Esophagus squamous epithelium (tissue), 4 donors: ENCODE measurements around the gene TTC32.

Experiments
- POLR2A ChIP-seq, 4 donors: fragments of 450-650 bp; IDR thresholded peaks; one replicate each; pipeline ENCODE4 v1.6.1; 2017; ENCODE audit warnings: antibody characterized with exemption in 4 of 4, mild to moderate bottlenecking in 4 of 4, moderate library complexity in 3 of 4
- TF ChIP-seq, protein P1 (sequence below), 6 experiments: fragments of 450-650 bp in 4 of 6; fragments of 200-600 bp in 2 of 6; sonication (generic) in 2 of 6; IDR thresholded peaks; one replicate each; pipeline ENCODE4 v1.5.1; 2016 to 2019; ENCODE audit warnings: antibody characterized with exemption in 6 of 6, mild to moderate bottlenecking in 4 of 6, moderate library complexity in 4 of 6

DNA sequence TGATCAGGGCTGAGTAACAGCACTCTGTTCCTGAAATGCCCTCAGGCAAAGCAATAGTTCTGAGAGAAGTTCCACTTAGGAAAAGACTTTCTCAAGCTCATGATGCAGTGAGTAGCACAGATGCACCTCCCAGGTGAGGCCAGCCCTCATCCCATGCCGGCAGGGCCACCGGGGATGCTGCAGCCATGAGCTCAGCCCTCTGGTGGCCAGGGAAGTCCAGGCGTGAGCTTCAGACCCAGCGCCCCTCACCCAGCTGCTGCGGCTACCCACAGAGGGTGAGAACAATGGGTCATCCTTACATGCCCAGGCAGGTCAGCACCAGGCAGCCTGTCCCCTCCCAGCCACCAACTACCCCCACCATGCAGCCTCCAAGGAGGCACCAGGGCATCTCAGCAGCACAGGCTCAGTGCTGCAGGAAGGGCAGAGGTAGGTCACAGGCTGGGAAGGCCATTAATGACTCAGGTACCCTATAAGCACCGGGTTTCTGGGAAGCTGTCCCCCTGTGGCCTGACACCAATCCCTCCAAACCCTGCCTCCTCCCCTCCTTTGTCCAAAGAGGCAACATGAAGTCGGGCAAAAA, 50.6 kb downstream of the TTC32 start:
- TF ChIP-seq, protein P1, sequence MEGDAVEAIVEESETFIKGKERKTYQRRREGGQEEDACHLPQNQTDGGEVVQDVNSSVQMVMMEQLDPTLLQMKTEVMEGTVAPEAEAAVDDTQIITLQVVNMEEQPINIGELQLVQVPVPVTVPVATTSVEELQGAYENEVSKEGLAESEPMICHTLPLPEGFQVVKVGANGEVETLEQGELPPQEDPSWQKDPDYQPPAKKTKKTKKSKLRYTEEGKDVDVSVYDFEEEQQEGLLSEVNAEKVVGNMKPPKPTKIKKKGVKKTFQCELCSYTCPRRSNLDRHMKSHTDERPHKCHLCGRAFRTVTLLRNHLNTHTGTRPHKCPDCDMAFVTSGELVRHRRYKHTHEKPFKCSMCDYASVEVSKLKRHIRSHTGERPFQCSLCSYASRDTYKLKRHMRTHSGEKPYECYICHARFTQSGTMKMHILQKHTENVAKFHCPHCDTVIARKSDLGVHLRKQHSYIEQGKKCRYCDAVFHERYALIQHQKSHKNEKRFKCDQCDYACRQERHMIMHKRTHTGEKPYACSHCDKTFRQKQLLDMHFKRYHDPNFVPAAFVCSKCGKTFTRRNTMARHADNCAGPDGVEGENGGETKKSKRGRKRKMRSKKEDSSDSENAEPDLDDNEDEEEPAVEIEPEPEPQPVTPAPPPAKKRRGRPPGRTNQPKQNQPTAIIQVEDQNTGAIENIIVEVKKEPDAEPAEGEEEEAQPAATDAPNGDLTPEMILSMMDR (IDR thresholded peaks at IDR 0.05): no peak
- no peak for TF ChIP-seq POLR2A (IDR thresholded peaks at IDR 0.05)
